ENCODE measurements around the gene C1orf174. TPM values are rescaled to one million over a fixed set of nuclear protein-coding genes. Genes with fewer than 3 reads are reported as not detected.
A peak's percentile ranks its signal among the peaks of the same experiment; 100 is the strongest.

The C1orf174 gene
- total and polyA plus RNA-seq, 12 donors = 7.5 to 13.4 (median 10.9) TPM

GRCh38 chr1:3863231-3863935, 36.7 kb downstream of the C1orf174 start:
- 78 to 79% methylated on average over 12 of the region's 12 CpGs for WGBS, 2 donors
- no peak for ATAC-seq

GRCh38 chr1:3858231-3858981, 41.7 kb downstream of the C1orf174 start:
- H3K4me1 ChIP-seq = peaks cover 10 to 30% (median 24%) of the 10 kb centered on the region in 9 donors
- H3K27me3 ChIP-seq = no peaks in the 10 kb centered on the region
- intact Hi-C loops (cut with DNase I) = loop anchor here in 4 of 10 donors (2.0 to 5.0 kb wide), 3 partner anchors 39 to 44 kb away; partner anchors contain the start of gene C1orf174 (in 3 of the 4)
- H3K36me3 ChIP-seq = peaks cover 0 to 3% (median 0%) of the 10 kb centered on the region in 9 donors
- no peaks in the 10 kb centered on the region for H3K9me3 ChIP-seq
- H3K27ac ChIP-seq = peak overlapping the region in 1 of 10 donors; percentile 79
- ATAC-seq (peak in 4 of 8 donors; percentile 15 to 34 (median 25)), DNase-seq (no peak)
- 68 to 71% methylated on average over 34 of the region's 34 CpGs for WGBS, 2 donors
- peak in 3 of 9 donors; percentile 6 to 19 (median 19) for TF ChIP-seq CTCF (IDR thresholded peaks at IDR 0.05)
- peak overlapping the region in 9 of 10 donors; percentile 78 to 95 (median 89) for H3K4me3 ChIP-seq

More at GRCh38 chr1:3863231-3863935, 36.7 kb downstream of the C1orf174 start:
- Histone ChIP-seq H3K36me3 (peaks cover 0 to 29% (median 9%) of the 10 kb centered on the region in 9 donors), H3K4me3 (no peak overlapping the region), H3K4me1 (peaks cover 0 to 5% (median 3%) of the 10 kb centered on the region in 9 donors), H3K27ac (no peak overlapping the region), H3K27me3 (no peaks in the 10 kb centered on the region), H3K9me3 (no peaks in the 10 kb centered on the region)
- intact Hi-C loops (cut with DNase I) = no loop called here
- no peak for DNase-seq
- no peak for TF ChIP-seq CTCF (IDR thresholded peaks at IDR 0.05)

GRCh38 chr1:3857791-3858129, 42.3 kb downstream of the C1orf174 start:
- Histone ChIP-seq H3K4me3 (peak overlapping the region; percentile 63 to 95 (median 86)), H3K36me3 (peaks cover 0 to 3% (median 0%) of the 10 kb centered on the region in 9 donors), H3K27me3 (no peaks in the 10 kb centered on the region), H3K4me1 (peaks cover 10 to 30% (median 24%) of the 10 kb centered on the region in 9 donors), H3K9me3 (no peaks in the 10 kb centered on the region), H3K27ac (peak overlapping the region in 8 of 10 donors; percentile 64 to 86 (median 78))
- WGBS, 2 donors = 9 to 13% methylated on average over 18 to 21 of the region's 21 CpGs
- peak in 6 of 8 donors; percentile 2 to 39 (median 4) for ATAC-seq
- intact Hi-C loops (cut with DNase I) = loop anchor here in 5 of 10 donors (2.0 to 5.0 kb wide), 3 partner anchors 40 to 45 kb away; partner anchors contain the start of gene C1orf174 (in 4 of the 5)
- TF ChIP-seq CTCF (IDR thresholded peaks at IDR 0.05) = no peak
- DNase-seq = no peak

Measured in heart right ventricle (tissue), 16 donors.